ENCODE results near the gene SFPQ.
"Not testable (repeated sequence)": the region's sequence is repeated elsewhere in the genome, so short reads cannot be mapped to it uniquely, and the experiment has no call there.

DNA sequence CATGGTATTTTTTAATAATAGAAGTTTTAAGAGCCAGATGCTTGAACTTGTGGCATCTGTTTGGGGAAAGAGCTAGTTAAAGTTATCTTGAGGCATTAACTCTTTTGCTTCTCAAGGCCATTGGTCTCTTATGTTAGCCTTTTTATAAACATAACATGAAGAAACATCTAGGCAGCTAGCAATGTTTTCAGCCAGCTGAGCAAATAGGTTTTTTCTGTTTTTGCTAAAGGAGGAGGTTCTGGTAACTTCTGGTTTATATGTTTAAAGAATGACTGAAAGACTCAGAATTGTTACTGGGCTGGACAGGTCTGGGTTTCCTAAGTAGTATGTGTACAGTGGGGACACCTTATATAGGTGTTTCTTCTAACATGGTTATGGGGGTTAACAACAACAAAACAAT, 50.7 kb downstream of the SFPQ start:
- TF ChIP-seq, protein P1, sequence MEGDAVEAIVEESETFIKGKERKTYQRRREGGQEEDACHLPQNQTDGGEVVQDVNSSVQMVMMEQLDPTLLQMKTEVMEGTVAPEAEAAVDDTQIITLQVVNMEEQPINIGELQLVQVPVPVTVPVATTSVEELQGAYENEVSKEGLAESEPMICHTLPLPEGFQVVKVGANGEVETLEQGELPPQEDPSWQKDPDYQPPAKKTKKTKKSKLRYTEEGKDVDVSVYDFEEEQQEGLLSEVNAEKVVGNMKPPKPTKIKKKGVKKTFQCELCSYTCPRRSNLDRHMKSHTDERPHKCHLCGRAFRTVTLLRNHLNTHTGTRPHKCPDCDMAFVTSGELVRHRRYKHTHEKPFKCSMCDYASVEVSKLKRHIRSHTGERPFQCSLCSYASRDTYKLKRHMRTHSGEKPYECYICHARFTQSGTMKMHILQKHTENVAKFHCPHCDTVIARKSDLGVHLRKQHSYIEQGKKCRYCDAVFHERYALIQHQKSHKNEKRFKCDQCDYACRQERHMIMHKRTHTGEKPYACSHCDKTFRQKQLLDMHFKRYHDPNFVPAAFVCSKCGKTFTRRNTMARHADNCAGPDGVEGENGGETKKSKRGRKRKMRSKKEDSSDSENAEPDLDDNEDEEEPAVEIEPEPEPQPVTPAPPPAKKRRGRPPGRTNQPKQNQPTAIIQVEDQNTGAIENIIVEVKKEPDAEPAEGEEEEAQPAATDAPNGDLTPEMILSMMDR (IDR thresholded peaks at IDR 0.05; ENCODE audit: low read length) = not testable (repeated sequence)
- not testable (repeated sequence) for TF ChIP-seq EZH2phosphoT487 (IDR thresholded peaks at IDR 0.05; ENCODE audit: low read length); EZH2 (optimal IDR thresholded peaks at IDR 0.05; ENCODE audit: low read depth, low read length)
